HepG2 (cell line): ENCODE data around the gene DMTF1.

Experiments used
- HMGXB4 ChIP-seq, 2 experiments: sonication (generic) in 1 of 2; formaldehyde crosslinking in 1 of 2; IDR thresholded peaks; 2 replicates each; pipeline versions ENCODE4 v1.4.0 to v1.6.1; 2018 to 2020; ENCODE audit warnings: missing genetic modification reagents in 2 of 2, borderline replicate concordance in 1 of 2, low read depth in 1 of 2, mild to moderate bottlenecking in 1 of 2, missing biosample characterization in 1 of 2
- POLR2AphosphoS5 ChIP-seq: IDR thresholded peaks from 2 replicates; pipeline ENCODE4 v1.6.1; 2012; ENCODE audit warnings: low read depth, low read length
- RAD21 ChIP-seq: fragments of 450-650 bp; formaldehyde crosslinking; IDR thresholded peaks from 2 replicates; pipeline ENCODE4 v1.5.0; 2020; ENCODE audit warnings: mild to moderate bottlenecking

- TF ChIP-seq POLR2AphosphoS5 = no peak
- TF ChIP-seq HMGXB4 (CRISPR knock-in tag; IDR thresholded peaks at IDR 0.05; ENCODE audit: borderline replicate concordance in 1 of 2, low read depth in 1 of 2) = no peak
- TF ChIP-seq RAD21 (CRISPR knock-in tag) = no peak
Observed at GRCh38 chr7:87225696-87226095, 73.4 kb downstream of the DMTF1 start.
